ENCODE data around the gene RTL1. TPM values are rescaled to one million over a fixed set of nuclear protein-coding genes. Genes with fewer than 3 reads are reported as not detected.

The RTL1 gene
- total and polyA plus RNA-seq, 2 of the 13 experiments (the other 11 are each of a cell fraction or from before 2014, with no cell fraction given), result not detected

- ChIA-PET CTCF (ENCODE audit: low intra/inter-chr PET ratio, low total read pairs) (interaction anchor here (1.9 to 2.2 kb wide), 2 partner anchors 48 to 236 kb away, joined by 9 to 10 read pairs; no protein-coding TSS in a partner anchor), POLR2A (interaction anchor here (0.6 to 2.6 kb wide), 7 partner anchors 42 to 149 kb away, joined by 3 to 15 read pairs (median 6); no protein-coding TSS in a partner anchor)
- peaks cover 53% of the 10 kb centered on the region for H3K4me1 ChIP-seq (ENCODE audit: insufficient read depth, low read length)
- BruUV-seq (replicated peaks), result no TSS peak
- H3K27ac ChIP-seq (ENCODE audit: extremely low read length, insufficient read depth, low read length), result peak overlapping the region; percentile 58
- peak overlapping the region; percentile 45; the same call in 1 of the 2 replicates for H3K9ac ChIP-seq (ENCODE audit: insufficient read depth, low read depth, low read length)
- no peak overlapping the region for H3K4me3 ChIP-seq (replicated peaks in 1 of 3; ENCODE audit: insufficient read depth in 1 of 3, low read depth in 2 of 3, low read length in 3 of 3)
- peaks cover 0 to 11% of the 10 kb centered on the region in 2 experiments; a peak in 1 of 5 replicates for H3K27me3 ChIP-seq (ENCODE audit: control insufficient read depth in 1 of 2, insufficient read depth in 2 of 2, low read length in 2 of 2)
- FAIRE-seq (no peak), DNase-seq (ENCODE audit: low spot score) (no peak), ATAC-seq (no peak)
- peak overlapping the region; percentile 83; the same call in 1 of the 2 replicates for H3K4me2 ChIP-seq (ENCODE audit: low read depth, low read length)
- TF ChIP-seq HINFP (CRISPR knock-in tag; IDR thresholded peaks at IDR 0.05; ENCODE audit: low read depth), result no peak
- TF ChIP-seq ZNF687 (CRISPR knock-in tag; IDR thresholded peaks at IDR 0.05), result peak; percentile 18; the same call in 1 of the 2 replicates
- no peaks in the 10 kb centered on the region for H3K36me3 ChIP-seq (replicated peaks in 1 of 2; ENCODE audit: control insufficient read depth in 1 of 2, insufficient read depth in 2 of 2, low read length in 2 of 2)
- H2AFZ ChIP-seq (ENCODE audit: low read length), result no peak overlapping the region
- H3K9me3 ChIP-seq (ENCODE audit: low read length), result no peaks in the 10 kb centered on the region
- H4K20me1 ChIP-seq (ENCODE audit: insufficient read depth, low read length), result no peaks in the 10 kb centered on the region
- WGBS (ENCODE audit: low lambda C conversion rate), result 95% methylated on average over 19 of the region's 21 CpGs
- intact Hi-C loops (cut with micrococcal nuclease; ENCODE audit: unreplicated experiment) (no loop called here), in situ Hi-C loops (cut with HindIII; ENCODE audit: extremely low pct_ligation_motif_present, low pct_unique_long_range_greater_than_20kb) (loop anchor here (5.0 to 10.0 kb wide), 3 partner anchors 37 to 494 kb away; no protein-coding TSS in a partner anchor)
- H3K79me2 ChIP-seq (ENCODE audit: insufficient read depth, low read length), result no peaks in the 10 kb centered on the region
These were observed 4.3 kb downstream of the RTL1 start for GRCh38 chr14:100898935-100899883.
